PC-3 (cell line): ENCODE results near the gene MOV10. TPM values are rescaled to one million over a fixed set of nuclear protein-coding genes. Genes with fewer than 3 reads are reported as not detected.

Source experiments
- total RNA-seq: library from RNA; depleted of rRNA; stranded (reverse); fragments of >200 nt; gene quantifications from 2 replicates; pipeline ENCODE4 v1.2.3, GENCODE V29; 2014; rRNA removed

Gene MOV10
- total RNA-seq, 1 experiment from 2014 or later = 68.5 TPM

Other genes with a start within 250 kb of the MOV10 start
- 0.46 and 0.55 TPM in 2 replicates for gene WNT2B, start 165.7 kb upstream of the MOV10 start, total RNA-seq
- 13.8 and 17.5 TPM in 2 replicates for gene ST7L, start 55.5 kb upstream of the MOV10 start, total RNA-seq
- 177 and 273 TPM in 2 replicates for gene CAPZA1, start 54.8 kb upstream of the MOV10 start, total RNA-seq
- gene RHOC, start 32.5 kb downstream of the MOV10 start, total RNA-seq = 399 and 405 TPM in 2 replicates
- gene PPM1J, start 40.7 kb downstream of the MOV10 start, total RNA-seq = 0.80 and 1.4 TPM in 2 replicates